Globus pallidus (tissue), 1 donor: ENCODE data around the gene C21orf91.
"Not testable (repeated sequence)": the region's sequence is repeated elsewhere in the genome, so short reads cannot be mapped to it uniquely, and the experiment has no call there.

ENCODE experiments used
- DNase-seq: peaks from one replicate; pipeline ENCODE4 v3.0.0-alpha.2; 2015; ENCODE audit warnings: low spot score

C21orf91 gene

GRCh38 chr21:17777072-17777765 is 41.9 kb downstream of the C21orf91 start:
- DNase-seq, result no peak

GRCh38 chr21:17775431-17776126 is 43.6 kb downstream of the C21orf91 start:
- DNase-seq, result no peak

DNA sequence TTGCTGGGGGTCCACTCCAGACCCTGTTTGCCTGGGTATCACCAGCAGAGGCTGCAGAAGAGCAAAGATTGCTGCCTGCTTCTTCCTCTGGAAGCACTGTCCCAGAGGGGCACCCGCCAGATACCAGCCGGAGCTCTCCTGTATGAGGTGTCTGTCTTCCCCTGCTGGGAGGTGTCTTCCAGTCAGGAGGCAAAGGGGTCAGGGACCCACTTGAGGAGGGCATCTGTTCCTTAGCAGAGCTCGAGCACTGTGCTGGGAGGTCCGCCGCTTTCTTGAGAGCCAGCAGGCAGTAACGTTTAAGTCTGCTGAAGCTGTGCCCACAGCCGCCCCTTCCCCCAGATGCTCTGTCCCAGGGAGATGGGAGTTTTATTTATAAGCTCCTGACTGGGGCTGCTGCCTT is 44.1 kb downstream of the C21orf91 start:
- DNase-seq, result not testable (repeated sequence)

DNA sequence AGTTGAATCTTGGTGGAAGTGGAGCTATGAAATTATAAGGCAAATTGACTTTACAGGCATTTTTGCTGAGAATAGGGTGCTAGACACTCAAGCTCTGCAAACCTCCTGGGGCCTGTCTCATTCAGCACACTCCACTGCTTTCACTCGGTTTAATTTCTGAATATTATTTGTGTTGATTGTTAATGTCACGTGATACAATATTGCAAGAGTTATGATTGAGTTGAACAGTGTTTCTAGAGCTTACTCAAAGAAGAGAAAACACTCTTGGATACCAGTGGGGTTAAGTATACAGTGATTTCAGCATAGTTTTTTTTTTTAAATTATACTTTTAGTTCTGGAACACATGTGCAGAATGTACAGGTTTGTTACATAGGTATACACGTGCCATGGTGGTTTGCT is 49.7 kb downstream of the C21orf91 start:
- no peak for DNase-seq

DNA sequence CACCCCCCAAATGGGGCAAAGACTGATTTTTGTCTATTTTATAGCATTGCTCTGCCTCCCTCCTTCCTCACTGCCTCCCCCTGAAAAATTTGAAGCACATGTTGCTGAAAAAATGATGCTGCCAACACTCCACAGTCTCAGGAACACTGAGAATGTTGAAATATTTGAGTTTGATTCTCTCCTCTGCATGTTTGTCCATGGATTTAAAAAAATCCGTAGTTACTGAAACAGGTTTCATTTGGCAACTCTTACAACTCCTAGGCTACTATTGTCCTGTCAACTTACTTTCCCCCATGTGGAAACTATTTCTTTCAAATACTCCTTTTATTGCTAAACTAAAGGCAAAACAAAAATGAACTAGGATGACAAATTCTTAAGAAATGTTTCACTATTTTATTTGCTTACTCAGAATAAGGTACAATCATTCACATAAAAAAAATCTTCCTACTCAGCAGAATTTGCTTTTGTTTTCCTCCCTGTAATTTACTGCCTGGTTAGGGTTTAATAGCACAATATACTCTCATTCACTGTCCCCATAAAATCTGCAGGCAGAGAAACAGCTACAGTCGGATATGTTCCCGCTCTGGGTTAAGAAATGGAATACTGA is 50.2 kb downstream of the C21orf91 start:
- DNase-seq, result no peak

DNA sequence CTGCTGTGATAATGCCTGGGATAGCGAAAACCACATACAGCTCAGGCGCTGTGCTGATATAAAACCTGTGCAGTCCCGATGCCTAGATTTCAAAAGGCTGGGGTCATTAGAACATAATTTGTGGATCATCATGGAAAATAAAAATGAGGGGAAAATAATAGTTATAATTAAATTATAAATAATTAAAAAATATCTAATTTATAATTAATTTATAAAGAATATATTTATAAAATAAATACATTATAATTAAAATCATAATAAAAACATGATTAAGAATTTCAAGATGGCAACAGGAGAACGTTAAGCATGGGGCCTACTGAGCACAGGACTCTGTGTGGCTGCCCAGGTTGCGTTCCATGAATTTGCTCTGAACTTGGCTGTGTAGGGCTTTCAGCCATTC is 53.9 kb downstream of the C21orf91 start:
- no peak for DNase-seq

GRCh38 chr21:17763288-17764037 is 55.7 kb downstream of the C21orf91 start:
- no peak for DNase-seq

- DNase-seq, result no peak
Observed at GRCh38 chr21:17759511-17760178, 59.5 kb downstream of the C21orf91 start.

DNA sequence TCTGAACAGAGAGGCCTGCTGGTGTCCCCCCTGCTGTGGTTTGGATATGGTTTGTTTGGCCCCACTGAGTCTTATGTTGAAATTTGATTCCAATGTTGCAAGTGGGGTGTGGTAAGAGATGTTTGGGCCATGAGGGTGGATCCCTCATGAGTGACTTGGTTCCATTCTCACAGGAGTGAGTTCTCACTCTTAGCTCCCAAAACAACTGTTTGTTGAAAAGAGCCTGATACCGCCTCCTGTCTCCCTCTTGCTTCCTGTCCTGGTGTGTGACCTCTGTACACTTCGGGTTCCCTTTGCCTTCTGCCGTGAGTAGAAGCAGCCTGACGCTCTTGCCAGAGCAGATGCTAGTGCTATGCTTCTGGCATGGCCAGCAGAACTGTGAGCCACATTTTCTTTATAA is 60.5 kb downstream of the C21orf91 start:
- no peak for DNase-seq

- DNase-seq, result no peak
Observed at GRCh38 chr21:17757671-17758070, 61.5 kb downstream of the C21orf91 start.

DNA sequence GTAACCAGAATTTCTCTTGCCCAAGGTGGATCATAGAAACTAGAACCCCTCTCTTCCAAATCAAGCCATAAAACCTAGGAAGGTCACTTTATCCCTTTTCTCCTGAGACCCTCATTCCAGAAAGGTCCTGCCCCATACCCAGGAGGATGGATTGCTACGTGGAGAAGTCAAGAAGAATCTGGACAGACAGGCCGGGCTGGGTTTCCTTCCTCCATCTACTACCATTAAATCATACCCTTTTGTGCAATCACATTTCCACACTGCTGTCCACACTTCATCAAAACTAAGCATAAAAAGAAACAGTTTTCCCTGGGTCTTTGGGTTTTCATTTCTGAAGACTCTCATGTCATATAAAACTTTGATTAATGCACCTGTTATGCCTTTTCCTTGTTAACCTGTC is 65.4 kb downstream of the C21orf91 start:
- no peak for DNase-seq

GRCh38 chr21:17752171-17752570 is 67.0 kb downstream of the C21orf91 start:
- DNase-seq, result no peak

- no peak for DNase-seq
Observed at GRCh38 chr21:17746920-17747319, 72.2 kb downstream of the C21orf91 start.

- DNase-seq, result no peak
Observed at GRCh38 chr21:17745086-17745485, 74.1 kb downstream of the C21orf91 start.

DNA sequence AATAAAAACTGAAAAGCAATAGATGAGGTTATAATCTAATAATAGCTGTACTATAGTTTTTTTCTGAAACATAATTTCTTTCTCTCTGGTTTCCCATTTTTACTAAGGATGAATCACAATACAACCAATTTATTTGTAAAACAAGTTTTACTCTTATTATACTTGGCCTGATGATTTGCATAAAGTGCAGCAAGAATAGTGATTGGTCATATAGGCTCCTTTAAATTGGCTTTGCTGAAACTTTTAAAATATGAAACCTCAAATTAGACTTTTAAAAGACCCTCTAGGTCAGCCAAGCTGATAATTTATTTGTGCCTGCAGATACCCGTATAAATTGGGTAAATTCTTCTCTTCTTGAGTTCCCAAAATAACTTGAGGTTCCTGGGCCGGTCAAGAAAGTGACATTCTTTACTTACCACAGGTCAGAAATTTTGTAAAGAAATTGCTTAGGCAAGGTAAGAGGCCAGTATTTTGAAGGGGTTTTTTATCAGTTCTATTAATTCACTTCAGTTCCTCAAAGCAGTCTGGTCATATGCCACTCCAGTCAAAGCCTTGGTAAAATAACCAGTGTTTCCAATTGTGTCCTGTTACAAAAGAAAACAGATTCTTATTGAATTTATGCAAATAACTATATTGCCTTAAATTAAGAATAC is 76.1 kb downstream of the C21orf91 start:
- no peak for DNase-seq

- DNase-seq, result no peak
Observed at GRCh38 chr21:17742181-17742580, 77.0 kb downstream of the C21orf91 start.
